GM18867 (cell line): Measurements from ENCODE around the gene SLC39A6.
"Not testable (repeated sequence)": the region's sequence is repeated elsewhere in the genome, so short reads cannot be mapped to it uniquely, and the experiment has no call there.

Source experiments
- ATAC-seq: cut with Tn5 transposase; IDR thresholded peaks from one replicate; pipeline ENCODE4 v1.9.1; 2021; ENCODE audit warnings: mild to moderate bottlenecking, moderate library complexity; ENCODE audit not compliant: unreplicated experiment

Gene SLC39A6

DNA sequence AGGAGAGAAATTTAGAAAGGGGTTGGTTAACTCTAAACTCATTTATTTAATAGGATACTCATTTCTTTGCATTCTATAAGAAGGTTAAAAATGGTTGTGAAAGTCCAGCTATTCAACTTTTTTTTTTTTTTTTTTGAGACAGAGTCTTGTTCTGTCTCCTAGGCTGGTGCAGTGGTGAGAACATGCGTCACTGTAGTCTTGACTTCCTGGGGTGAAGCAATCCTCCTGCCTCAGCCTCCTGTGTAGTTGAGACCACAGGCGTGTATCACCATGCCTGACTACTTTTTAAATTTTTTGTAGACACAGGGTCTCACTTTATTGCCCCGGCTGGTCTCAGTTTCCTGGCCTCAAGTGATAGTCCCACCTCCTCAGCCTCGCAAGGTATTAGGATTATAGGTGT is 12.4 kb upstream of the SLC39A6 start:
- ATAC-seq, result no peak

DNA sequence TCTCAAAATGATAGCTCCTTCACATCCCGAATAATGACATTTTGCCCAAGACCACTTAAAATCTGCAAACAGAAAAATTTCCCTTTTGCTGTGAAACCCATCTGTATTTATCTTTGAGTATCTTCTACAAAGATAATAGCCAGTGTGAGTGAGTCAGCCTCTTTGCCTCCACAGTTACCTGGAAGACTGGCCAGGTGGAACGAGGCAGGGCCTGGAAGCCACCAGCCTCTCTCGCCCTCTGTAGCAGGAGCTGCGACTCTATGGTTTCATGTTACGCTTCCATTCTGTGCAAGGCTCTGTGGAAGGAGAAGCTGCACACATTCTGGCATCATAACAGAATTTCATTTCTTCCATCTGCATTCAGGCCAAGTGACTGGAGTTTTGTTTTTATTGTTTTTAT is 10.1 kb upstream of the SLC39A6 start:
- no peak for ATAC-seq

DNA sequence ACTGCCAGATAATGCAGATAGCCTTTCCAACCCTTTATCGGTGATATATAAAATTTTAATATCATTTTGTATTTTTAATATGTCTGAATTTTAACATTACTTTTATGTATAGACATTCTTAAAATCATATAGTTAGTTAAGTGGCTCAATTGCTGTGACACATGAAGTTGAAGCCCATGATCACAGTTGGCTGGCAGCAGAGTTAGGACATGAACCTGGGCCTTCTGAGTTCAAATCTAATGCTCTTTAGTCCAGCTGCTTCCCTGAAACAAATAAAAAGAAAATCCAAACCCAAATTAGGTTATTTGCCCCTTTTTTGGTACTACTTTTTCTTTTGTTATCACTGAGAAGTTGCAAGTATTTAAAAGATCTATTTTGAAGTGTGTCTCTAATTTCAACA is 6.1 kb upstream of the SLC39A6 start:
- ATAC-seq, result no peak

DNA sequence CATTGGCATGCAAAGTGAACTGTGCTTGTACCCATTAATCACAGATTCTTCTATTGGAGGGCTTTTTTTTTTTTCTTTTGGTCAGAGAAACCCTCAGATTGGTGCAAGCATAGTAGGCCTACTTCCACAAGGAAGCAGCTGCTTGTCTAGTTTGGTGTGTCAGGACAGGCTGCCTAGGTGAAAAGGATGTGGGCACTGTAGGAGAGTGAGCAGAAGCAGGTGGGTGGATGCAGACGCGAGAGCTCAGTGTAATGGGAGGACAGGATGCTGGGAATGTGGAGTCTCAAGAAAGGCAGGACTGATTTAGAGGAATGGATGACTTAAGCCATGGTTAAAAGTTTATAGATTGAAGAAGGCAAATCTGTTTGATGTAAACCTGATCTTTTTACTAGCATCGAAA is 3.6 kb upstream of the SLC39A6 start:
- ATAC-seq, result no peak

DNA sequence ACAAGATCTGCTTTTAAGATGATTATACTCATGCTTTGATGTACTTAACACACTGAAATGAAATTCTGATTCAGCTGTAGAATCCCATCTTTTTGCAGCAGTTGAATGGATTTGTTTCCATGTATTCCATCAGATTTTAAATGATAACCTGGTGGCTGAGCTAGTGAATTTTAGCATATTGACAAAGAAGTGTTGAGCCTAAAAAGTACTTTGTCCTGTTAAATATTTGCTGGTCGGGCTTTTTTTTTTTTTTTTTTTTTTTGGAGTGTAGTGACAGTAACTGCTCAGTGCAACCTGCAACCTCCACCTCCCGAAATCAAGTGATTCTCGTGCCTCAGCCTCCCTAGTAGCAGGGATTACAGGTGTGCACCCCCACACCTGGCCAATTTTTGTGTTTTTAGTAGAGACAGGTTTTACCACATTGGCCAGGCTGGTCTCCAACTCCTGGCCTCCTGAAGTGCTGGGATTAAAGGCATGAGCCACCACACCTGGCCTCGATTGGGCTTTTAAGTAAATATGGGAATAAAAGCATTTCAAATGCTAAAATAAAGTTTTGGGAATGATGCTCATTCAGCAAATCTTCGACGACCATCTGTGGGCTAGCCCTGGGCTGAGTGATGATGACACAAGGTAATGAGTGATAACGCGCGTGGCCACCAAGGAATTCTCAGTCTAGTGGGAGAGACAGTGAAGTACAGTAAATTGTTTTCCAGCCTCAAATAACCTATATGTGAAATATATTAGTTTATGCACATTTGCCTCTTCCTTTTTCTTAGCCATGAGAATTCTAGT is 2.7 kb upstream of the SLC39A6 start:
- no peak for ATAC-seq

DNA sequence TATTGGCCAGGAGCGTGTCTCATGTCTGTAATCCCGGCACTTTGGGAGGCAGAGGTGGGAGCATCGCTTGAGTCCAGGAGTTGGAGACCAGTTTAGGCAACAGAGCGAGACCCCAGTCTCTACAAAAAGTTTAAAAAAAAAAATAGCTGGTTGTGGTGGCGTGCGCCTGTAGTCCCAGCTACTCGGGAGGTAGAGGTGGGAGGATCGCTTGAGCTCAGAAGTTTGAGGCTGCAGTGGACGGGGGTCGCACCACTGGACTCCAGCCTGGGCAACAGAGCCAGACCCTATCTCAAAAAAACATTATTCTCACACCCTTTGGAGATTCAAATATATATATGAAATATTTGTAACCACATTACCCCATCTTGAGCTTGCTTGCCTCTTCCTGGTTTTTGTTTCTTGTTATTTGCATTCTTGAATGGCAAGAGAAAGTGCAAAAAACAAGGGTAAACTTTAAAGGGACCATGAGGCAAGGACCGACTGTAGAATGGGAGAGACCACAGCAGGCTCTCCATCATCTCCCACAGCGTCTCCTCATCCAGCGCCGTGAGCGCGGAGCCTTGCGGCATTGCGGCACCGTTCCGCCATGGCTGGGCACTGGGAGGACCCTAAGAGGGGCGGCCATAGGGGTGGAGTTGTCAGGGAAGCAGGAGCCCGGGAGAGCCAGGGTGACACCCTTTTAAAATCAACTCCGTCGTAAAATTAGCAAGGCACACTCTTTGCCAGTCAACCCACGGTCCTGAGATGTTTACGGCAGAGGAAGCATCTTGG is 1.9 kb upstream of the SLC39A6 start:
- no peak for ATAC-seq

DNA sequence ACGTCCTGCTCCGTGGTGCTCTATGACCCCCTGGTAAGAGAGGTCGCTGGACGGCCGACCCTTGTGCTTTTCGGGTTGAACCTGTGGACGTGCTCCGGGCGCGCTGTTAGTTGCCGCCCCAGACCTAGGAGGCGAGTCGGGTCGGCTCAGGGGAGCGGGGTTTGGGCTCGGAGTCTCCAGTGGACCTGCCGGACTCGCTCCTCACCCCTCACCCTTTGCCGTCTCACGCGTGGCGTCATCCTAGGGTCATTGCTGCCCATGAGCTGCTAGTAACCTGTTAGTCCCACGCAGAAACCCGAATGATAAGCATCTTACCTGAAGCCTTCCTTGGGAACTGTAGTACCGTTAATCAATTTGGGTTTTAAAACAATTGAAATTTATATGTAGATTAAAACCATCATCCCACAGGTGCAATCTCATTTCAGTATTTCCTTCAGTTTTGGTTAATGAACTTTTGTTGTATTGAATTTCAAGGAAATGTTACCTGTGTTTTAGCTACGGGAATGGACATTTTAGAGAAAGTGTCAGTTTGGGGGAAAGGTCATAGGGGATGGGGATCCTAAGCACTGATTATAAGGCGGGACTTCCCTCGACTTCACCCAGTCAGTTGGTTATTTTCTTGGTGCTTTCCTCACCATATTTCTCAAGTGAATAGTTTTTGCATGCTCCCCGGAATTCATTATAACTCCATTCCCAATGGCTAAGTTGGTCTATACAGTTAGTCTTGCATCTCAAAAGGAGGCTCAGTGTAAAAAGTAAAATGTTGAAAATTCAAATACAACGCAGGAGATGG is 1.1 kb upstream of the SLC39A6 start:
- ATAC-seq, result peak; percentile 25

DNA sequence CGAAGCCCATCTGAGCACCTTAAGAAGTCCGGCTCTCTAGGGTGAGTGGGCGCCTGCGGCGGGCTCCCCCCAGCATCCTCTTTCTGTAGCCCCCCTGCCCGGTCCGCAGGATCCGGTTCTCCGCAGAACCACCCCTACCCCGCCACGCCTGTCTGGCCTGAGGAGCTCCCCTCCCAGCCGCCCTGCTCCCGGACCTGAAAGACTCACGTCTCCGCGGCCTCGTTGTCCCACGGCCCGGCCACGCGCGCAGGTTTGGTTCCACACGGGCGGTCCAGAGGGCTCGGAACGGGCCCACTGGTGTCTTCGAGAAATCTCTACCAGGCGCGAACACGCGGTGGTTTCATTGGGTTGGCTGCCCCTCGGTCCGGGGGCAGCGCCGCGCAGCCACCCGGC is 237 bp downstream of the SLC39A6 start:
- peak; percentile 22 for ATAC-seq

DNA sequence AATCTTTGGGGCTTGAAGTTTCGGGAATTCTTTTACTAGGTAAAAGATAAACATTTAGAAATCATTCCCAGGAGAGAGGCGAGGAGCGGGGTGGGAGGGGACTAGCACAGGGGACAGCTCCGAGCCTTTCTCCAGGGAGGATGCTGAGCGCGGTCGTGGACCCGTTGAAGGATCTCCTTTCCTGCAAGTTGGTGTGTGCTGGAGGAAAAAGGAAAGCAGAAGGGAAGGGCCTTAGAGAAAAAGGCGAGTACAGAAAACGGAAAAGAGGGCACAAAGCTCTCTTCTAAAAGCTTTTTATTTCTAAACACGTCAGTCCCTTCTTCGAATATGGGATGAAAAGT is 640 bp downstream of the SLC39A6 start:
- ATAC-seq, result no peak

DNA sequence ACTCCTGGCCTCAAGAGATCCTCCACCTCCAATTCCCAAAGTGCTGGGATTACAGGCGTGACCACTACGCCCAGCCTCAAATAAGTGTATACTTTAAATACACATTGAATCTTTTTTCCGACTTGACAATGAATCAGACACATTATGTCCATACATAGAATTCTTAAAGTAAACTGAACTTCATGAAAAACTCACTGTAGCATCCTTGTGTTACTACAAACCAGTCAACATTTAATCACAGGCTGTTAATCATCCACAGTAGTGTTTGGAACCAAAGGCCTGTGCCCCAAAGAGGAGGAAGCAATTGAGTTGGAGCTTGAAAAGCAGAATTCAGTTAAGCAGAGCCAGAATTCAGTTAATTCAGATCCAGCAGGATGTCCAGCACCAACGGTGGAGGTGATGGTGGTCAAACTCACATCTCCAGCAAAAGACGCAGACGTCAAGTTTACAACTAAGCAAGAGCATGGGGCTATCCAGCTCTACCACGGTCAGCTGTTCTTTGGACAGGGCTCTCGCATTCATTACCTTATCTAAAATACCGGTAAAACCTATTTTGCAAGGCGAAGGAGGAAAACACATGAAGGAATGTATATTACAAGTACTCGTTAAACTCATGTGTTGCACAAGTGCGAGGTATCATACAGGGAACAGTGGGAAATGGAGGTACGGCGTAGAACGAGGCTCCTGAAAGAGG is 1.2 kb downstream of the SLC39A6 start:
- ATAC-seq, result no peak

DNA sequence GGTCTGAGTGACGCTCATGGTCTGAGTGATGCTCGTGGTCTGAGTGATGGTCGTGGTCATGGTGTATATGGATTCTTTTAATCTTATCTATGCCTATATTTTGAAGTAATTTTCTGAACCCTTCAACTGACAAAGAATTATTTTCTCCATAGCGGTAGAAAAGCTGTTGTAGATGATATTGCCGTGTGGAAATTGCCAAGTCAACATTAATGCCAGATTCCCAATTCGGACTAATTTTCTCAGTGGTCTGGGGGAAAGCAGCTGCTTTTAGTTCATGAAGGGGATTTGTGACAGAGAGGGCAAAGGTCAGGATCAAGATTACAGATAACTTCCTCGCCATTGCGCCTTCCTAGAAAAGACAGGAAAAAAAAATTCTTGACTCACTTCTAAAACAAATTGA is 2.5 kb downstream of the SLC39A6 start:
- no peak for ATAC-seq

DNA sequence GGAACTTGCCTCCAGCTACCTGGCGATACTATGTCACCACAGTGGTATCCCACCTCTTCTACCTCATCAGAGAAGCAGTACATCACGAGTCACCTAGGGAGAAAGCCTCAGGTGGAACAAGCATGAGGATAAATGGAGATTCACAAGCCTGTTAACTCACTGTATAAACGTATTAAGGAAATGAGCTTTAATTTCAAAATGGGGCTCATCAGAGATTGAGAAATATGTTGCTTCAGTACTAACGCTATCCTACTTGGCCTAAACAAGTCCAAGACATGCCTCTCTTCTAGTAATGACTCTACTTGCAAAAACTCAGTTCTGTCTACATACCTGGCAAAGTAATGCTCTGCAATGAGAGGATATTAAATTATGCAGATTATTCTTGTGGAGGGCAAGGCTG is 4.3 kb downstream of the SLC39A6 start:
- ATAC-seq, result no peak

DNA sequence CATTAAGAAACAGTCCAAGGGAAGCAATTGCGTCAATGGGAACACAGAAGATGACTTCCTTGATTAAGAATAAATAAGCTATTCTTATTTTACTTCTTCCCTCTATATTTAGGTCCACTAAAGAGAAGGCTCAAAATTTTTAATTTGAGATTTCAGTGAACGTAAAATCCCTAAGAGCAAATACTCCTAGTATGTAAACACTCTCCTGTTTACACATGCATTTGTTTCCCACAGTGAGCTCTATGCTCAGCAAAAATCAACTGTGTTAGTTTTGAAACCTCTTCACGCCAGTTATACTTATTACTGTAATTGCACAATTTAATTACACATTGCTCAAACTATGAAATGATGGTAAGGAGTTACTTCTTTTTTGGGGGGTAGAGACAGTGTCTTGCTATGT is 8.8 kb downstream of the SLC39A6 start:
- ATAC-seq, result no peak

DNA sequence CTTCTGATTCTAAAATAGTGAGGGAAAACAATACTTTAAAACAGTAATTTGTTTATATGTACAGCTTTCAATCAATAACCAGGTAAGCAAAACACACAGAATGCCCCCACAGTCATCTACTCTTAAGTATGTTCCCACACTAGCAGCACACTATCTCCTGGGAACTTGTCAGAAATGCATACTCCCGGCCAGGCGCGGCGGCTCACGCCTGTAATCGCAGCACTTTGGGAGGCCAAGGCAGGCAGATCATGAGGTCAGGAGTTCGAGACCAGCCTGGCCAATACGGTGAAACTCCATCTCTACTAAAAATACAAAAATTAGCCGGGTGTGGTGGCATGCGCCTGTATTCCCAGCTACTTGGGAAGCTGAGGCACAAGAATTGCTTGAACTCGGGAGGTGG is 12.4 kb downstream of the SLC39A6 start:
- ATAC-seq, result not testable (repeated sequence)

DNA sequence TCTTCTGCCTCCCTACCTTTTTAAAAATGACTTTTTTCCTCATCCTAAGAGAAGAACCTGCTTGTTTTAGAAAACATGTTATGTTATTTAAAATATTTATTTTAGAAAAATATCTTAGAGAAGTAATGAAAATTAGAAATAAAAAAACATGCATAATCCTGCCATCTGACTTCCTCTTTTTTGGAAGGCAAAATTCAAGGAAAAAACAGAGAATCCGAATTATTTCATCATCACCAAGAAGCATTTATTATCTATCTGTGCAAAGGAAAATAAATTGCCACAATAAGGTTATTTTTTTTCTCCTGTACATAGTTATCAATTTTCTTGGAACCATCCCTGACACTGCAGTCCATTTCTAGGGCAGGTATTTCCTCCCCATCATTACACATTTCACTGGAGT is 14.4 kb downstream of the SLC39A6 start:
- ATAC-seq, result no peak

DNA sequence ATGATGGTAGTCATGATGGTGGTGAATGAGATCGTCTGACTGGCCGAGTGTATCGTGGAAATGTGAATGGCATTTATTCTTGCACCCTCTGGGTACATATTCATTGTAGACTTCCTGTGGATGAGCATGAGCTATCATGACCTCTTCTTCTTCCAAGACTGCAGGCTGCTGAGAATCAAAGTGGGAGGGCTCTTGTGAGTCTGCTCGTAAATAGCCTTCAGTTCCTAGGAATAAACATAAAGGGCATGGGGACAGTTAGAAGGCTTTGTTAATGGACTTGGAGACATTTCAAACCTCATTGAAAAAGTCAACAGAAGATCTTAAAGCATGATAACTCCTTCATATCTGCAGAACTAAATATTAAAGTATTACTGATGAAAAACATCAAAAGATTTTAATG is 14.9 kb downstream of the SLC39A6 start:
- no peak for ATAC-seq

DNA sequence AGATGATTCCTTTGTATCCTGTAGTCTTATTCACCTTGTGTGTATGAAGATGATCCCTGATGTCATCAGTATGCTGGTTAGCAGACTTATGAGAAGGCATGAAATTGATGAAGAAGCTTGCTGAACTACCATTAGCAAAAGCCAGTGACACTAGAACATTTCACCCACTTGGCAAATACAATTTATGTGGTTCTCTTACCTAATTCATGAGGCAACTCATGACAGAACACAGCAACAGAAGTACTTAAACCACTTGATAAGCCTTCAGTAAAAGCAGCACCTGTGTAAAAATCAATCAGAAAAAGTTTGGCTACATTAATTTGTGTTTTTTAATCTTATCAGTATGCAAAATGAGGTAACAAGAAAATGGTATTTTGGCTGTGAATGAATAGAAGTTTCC is 16.8 kb downstream of the SLC39A6 start:
- no peak for ATAC-seq

DNA sequence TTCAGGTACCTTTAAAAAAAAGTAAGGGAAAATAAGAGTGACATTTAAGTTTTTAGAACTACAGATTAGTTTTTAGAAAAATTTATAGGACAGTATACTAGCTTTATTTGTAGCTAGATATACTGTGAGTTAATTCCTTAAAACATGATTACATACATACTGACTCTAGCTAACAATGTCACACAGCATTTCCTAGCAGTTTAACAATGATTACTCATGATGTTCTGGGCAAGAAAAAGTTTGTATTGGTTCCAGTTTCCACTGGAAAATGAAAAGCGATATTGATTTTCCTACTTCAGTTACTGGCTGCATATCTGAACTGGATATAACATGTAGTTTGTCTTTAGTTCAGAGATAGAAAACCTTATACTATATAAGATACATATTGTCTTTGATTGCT is 19.4 kb downstream of the SLC39A6 start:
- ATAC-seq, result no peak

DNA sequence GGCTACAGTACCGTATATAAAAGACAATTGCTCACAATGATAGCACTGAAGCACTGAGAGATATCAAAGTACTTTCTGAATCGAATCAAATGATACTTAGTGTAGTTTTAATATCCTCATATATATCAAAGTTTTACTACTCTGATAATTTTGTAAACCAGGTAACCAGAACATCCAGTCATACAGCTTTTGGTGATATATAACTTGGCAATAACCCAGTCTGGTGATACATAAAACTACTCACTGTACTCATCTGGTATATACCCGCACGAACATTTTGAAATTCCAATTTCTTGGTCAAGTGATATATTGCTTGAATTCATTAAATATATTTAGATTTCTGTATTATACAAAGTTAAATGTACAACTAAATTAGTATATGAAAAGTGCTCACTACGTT is 20.5 kb downstream of the SLC39A6 start:
- no peak for ATAC-seq

DNA sequence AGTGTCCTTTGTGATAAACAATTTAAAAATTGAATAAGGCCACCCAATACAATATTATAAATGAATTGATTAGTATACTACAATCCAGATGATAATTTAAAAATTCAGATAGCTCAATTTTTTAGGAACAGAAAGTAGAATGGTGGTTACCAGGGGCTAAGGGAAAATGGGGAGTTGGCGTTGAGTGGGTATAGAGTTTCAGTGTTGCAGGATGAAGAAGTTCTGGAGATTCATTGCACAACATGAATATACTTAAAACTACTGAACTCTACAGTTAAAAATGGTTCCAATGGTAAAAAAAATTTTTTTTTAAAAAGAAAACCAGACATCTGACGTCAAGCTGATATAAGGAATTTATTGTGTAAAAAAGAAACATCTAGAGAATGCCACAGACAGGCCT is 20.9 kb downstream of the SLC39A6 start:
- no peak for ATAC-seq

DNA sequence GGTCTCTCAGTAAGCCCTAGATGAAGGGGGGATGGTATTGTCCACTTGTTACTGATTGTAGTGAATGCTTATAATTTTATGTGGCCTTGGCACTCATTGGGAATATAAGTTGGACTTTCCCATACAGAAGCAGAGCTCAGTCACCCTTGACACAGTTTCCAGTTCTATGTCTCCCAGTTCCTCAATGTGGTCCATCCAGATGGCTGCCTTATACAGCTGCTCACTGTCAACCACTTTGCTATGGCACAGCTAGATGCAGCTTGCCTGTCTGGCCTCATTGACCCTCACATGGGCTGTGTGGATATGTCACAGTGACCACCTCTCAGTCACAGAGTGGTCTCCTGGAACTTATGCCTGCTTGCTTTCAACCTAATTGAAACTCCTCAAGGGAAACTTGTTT is 21.7 kb downstream of the SLC39A6 start:
- ATAC-seq, result no peak
